NT2/D1 (cell line): ENCODE results near the gene CASP12.

Source experiments
- SUZ12 ChIP-seq: IDR thresholded peaks from 2 replicates; pipeline ENCODE4 v1.6.1; 2011; ENCODE audit not compliant: insufficient read length, insufficient read depth; ENCODE audit errors: extremely low read depth
- YY1 ChIP-seq: IDR thresholded peaks from 2 replicates; pipeline ENCODE4 v1.6.1; 2011; ENCODE audit not compliant: insufficient read length, insufficient read depth
- ZNF274 ChIP-seq: IDR thresholded peaks from 2 replicates; pipeline ENCODE4 v1.6.1; 2011; ENCODE audit warnings: mild to moderate bottlenecking, low read depth, low read length

GRCh38 chr11:104895634-104896033 lies 2.6 kb downstream of the CASP12 start:
- TF ChIP-seq YY1 (no peak), SUZ12 (no peak), ZNF274 (no peak)
